Stomach (tissue), 9 donors: Measurements from ENCODE around the gene NF1. TPM values are rescaled to one million over a fixed set of nuclear protein-coding genes. Genes with fewer than 3 reads are reported as not detected.
"Not testable (repeated sequence)": the region's sequence is repeated elsewhere in the genome, so short reads cannot be mapped to it uniquely, and the experiment has no call there.

Experiments used
- DNase-seq, 2 donors: peaks; one replicate each; pipeline versions ENCODE4 v3.0.0 to v3.0.0-alpha.2; 2013 to 2019
- H3K27ac ChIP-seq, 5 donors: fragments of 200-600 bp in 4 of 5; sonication (generic) in 4 of 5; one replicate each; pipeline ENCODE4 v1.5.1; 2013 to 2019; ENCODE audit warnings: mild to moderate bottlenecking in 1 of 5, moderate library complexity in 1 of 5
- H3K27me3 ChIP-seq, 3 donors: fragments of 200-600 bp; sonication (generic); one replicate each; pipeline ENCODE4 v1.5.1; 2017 to 2019; ENCODE audit warnings: mixed run types in 1 of 3
- H3K36me3 ChIP-seq, 4 donors: fragments of 200-600 bp; sonication (generic); 1 replicate in 3 of 4; 2 replicates in 1 of 4; pipeline ENCODE4 v1.5.1; 2016 to 2019
- H3K4me1 ChIP-seq, 4 donors: fragments of 200-600 bp; sonication (generic); one replicate each; pipeline ENCODE4 v1.5.1; 2016 to 2019
- H3K4me3 ChIP-seq, 4 donors: fragments of 200-600 bp; sonication (generic) in 3 of 4; one replicate each; pipeline ENCODE4 v1.5.1; 2016 to 2019; ENCODE audit warnings: mild to moderate bottlenecking in 1 of 4
- H3K9me3 ChIP-seq, 4 donors: fragments of 200-600 bp; sonication (generic); one replicate each; pipeline ENCODE4 v1.5.1; 2016 to 2019
- EP300 ChIP-seq: sonication (generic); formaldehyde crosslinking; IDR thresholded peaks from one replicate; pipeline ENCODE4 v1.6.1; 2017; ENCODE audit warnings: antibody characterized with exemption
- POLR2A ChIP-seq, 4 donors: fragments of 450-650 bp; IDR thresholded peaks; one replicate each; pipeline ENCODE4 v1.6.1; 2016; ENCODE audit warnings: antibody characterized with exemption in 4 of 4, control low read depth in 2 of 4, mild to moderate bottlenecking in 1 of 4, moderate library complexity in 1 of 4
- POLR2AphosphoS5 ChIP-seq, 3 donors: sonication (generic); formaldehyde crosslinking; IDR thresholded peaks; one replicate each; pipeline ENCODE4 v1.6.1; 2016; ENCODE audit warnings: antibody characterized with exemption in 3 of 3
- WGBS, 5 donors: extraction: QIAGEN DNeasy Blood & Tissue Kit in 3 of 5; methylation state at CpG; one replicate each; pipeline versions ENCODE4 v1.1.5 to v1.1.7; 2013 to 2018; 5-methylcytosine and 5-hydroxymethylcytosine counted together
- intact Hi-C: fragments of 100-400 bp; cut with DNase I; formaldehyde crosslinking; loops from one replicate; pipeline ENCODE4 v1.15.1; 2023; ENCODE audit warnings: low total_unique reads
- polyA plus RNA-seq, 3 donors: library from polyadenylated mRNA; stranded (reverse); fragments of 200-250 nt; gene quantifications; one replicate each; pipeline ENCODE4 v1.2.3, GENCODE V29; 2013
- total RNA-seq, 5 donors: library from RNA; depleted of rRNA; stranded (reverse); fragments of >200 nt; gene quantifications; one replicate each; pipeline versions ENCODE4 v1.1.0 to v1.2.3, GENCODE V29; 2014 to 2016
- TF ChIP-seq, protein P1 (sequence below), 7 experiments: fragments of 450-650 bp in 4 of 7; fragments of 200-600 bp in 3 of 7; sonication (generic) in 3 of 7; IDR thresholded peaks; one replicate each; pipeline ENCODE4 v1.5.1; 2016 to 2019; ENCODE audit warnings: antibody characterized with exemption in 7 of 7, control low read depth in 2 of 7, mild to moderate bottlenecking in 1 of 7
- donor health status: healthy with polysubstance abuse.
- donor health status: Bipolar disorder and iron deficiency.
- donor health status: healthy.

The NF1 gene
- total and polyA plus RNA-seq, 8 donors = 5.2 to 108 (median 50.5) TPM

DNA sequence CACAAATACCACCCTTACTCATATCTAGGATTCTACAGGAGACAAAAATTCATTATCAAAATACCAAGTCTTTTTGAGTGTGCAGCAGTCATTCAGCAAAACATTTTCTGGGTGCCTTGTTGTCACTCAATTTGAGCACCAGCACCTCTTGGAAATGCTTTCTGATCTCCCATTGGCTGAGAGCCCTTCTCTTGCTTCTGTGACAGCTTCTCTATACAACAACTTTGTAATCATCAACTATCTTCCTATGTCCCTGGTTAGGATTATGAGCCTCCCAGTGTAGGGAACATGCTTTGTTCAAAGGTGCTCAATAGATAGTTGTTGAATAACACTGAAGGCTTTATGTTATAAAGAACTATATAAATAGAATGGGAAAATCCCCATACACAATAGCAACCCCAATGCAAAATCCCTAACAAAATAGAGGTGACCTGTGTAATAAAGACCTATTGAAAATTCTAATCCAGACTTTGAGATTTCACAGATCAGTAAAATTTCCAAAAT, 286.4 kb downstream of the NF1 start:
- H3K36me3 ChIP-seq = peaks cover 5 to 39% (median 22%) of the 10 kb centered on the region in 4 donors
- H3K4me3 ChIP-seq = no peak overlapping the region
- no peaks in the 10 kb centered on the region for H3K27me3 ChIP-seq
- no peak for DNase-seq
- H3K4me1 ChIP-seq = no peaks in the 10 kb centered on the region
- intact Hi-C loops = no loop called here
- H3K9me3 ChIP-seq = no peaks in the 10 kb centered on the region
- TF ChIP-seq POLR2AphosphoS5 (IDR thresholded peaks at IDR 0.05) (no peak), POLR2A (IDR thresholded peaks at IDR 0.05) (no peak), EP300 (no peak)
- TF ChIP-seq, protein P1, sequence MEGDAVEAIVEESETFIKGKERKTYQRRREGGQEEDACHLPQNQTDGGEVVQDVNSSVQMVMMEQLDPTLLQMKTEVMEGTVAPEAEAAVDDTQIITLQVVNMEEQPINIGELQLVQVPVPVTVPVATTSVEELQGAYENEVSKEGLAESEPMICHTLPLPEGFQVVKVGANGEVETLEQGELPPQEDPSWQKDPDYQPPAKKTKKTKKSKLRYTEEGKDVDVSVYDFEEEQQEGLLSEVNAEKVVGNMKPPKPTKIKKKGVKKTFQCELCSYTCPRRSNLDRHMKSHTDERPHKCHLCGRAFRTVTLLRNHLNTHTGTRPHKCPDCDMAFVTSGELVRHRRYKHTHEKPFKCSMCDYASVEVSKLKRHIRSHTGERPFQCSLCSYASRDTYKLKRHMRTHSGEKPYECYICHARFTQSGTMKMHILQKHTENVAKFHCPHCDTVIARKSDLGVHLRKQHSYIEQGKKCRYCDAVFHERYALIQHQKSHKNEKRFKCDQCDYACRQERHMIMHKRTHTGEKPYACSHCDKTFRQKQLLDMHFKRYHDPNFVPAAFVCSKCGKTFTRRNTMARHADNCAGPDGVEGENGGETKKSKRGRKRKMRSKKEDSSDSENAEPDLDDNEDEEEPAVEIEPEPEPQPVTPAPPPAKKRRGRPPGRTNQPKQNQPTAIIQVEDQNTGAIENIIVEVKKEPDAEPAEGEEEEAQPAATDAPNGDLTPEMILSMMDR (IDR thresholded peaks at IDR 0.05) = no peak
- no peak overlapping the region for H3K27ac ChIP-seq

DNA sequence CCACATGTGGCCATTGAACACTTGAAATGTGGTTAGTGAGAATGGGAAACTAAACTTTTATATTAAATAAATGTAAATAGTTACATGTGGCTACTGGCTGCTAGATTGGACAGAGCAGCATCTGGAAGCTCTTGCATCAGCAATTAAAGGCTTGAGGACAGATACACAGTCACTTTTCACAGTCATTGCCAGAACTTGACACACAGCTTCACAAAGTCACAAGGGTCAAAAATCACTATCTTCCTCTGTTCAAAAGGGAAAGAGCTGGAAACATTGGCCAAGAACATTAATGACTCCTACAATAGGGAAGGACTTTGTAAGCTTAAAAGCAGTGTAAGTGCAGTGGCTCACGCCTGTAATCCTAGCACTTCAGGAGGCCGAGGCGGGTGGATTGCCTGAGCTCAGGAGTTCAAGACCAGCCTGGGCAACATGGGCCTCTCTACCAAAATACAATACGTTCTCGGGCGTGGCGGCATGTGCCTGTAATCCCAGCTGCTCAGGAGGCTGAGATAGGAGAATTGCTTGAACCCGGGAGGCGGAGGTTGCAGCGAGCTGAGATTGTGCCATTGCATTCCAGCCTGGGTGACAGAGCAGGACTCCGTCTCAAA, 288.0 kb downstream of the NF1 start:
- H3K4me3 ChIP-seq, H3K27ac ChIP-seq, DNase-seq, H3K9me3 ChIP-seq, intact Hi-C loops, H3K4me1 ChIP-seq, H3K27me3 ChIP-seq: not testable (repeated sequence)
- 91 to 97% (median 95%) methylated on average over 11 of the region's 11 CpGs for WGBS, 5 donors
- H3K36me3 ChIP-seq = peaks cover 5 to 27% (median 13%) of the 10 kb centered on the region in 4 donors

DNA sequence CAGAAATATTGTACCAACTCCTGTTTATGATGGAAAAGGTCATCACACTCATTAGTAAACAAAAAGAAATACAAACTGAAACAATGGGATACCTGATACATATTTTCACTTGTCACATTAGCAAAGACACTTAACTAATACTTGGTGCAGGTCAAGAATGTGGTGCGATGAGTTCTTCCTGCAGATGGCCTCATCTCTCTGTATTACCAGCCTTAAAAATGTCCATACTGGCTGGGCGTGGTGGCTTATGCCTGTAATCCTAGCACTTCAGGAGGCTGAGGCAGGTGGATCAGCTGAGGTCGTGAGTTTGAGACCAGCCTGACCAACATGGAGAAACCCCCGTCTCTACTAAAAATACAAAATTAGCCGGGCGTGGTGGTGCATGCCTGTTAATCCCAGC, 288.7 kb downstream of the NF1 start:
- DNase-seq, H3K27me3 ChIP-seq, H3K4me1 ChIP-seq, intact Hi-C loops, H3K27ac ChIP-seq, H3K9me3 ChIP-seq, H3K4me3 ChIP-seq: not testable (repeated sequence)
- H3K36me3 ChIP-seq = peaks cover 5 to 20% (median 13%) of the 10 kb centered on the region in 4 donors
- WGBS, 5 donors = 93 to 96% (median 95%) methylated on average over 6 of the region's 6 CpGs

DNA sequence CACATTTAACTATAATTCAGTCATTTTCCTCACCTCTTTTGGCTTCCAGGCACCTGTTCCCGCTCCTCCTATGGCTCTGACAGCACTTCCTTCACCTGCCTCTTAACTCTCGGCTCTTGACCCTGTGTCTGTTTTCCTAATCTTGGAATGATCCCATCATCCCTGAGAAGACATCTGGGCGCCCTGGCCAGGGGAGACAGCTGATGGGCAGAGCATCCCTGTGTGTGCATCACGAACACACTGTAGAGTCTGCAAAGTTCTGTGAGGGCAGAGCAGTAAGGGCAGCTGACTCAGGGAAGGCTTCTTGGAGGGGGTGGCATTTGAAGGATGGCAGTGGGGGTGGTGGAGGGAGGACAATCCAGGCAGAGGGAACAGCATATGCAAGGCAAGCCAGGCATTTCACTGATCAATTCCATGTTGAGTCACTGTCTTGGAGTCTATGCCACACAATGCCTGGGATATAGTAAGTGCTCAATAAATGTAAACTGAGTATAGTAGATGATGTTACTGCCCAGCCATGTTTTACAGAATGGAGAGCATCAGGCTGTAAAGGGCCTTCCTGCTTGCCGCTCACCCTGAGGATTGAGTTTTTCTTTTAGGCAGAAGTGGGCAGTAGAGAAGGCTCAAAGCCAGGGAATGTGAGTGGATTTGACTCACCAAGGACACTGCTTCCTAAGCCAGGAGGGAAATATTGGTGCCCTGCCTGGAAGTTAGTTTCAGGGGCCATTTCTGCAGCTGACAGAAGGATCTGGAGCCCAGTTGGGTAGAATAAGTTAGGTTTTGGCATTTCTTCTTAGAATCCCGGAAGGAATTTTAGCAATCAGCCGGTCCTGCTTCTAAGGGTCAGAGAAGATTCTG, 290.9 kb downstream of the NF1 start:
- TF ChIP-seq POLR2A (IDR thresholded peaks at IDR 0.05) (no peak), EP300 (no peak), POLR2AphosphoS5 (IDR thresholded peaks at IDR 0.05) (no peak)
- TF ChIP-seq, protein P1 (IDR thresholded peaks at IDR 0.05) = no peak
- Histone ChIP-seq H3K4me3 (no peak overlapping the region), H3K36me3 (peaks cover 5 to 14% (median 11%) of the 10 kb centered on the region in 4 donors), H3K27me3 (peaks cover 0 to 26% (median 8%) of the 10 kb centered on the region in 3 donors), H3K4me1 (peaks cover 0 to 6% (median under 1%) of the 10 kb centered on the region in 4 donors), H3K9me3 (no peaks in the 10 kb centered on the region), H3K27ac (no peak overlapping the region)
- WGBS, 5 donors = 86 to 89% (median 87%) methylated on average over 7 of the region's 7 CpGs
- DNase-seq = no peak
- intact Hi-C loops = no loop called here

DNA sequence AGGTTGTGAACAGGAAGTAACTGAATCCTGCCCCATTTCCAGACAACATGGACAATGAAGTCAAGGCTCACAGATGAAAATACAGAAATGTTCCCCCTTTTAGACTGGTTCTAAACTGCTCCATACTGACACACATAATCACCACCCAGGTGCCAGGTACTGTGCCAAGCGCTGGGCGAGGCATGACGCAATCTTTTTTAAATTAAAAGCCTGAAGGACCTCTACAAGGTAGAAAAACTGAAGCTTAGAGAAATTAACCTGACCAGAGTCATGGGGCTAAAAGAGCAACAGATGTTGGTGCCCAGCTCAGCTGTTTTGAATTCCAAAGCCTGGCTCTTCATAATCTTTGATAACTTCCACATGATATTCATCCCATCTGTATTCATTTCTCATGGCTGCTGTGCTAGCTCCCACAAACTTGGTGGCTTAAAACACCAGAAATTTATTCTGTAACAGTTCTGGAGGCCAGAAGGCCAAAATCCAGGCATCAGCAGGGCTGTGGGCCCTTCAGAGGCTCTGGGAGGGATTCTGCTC, 291.8 kb downstream of the NF1 start:
- intact Hi-C loops = no loop called here
- peaks cover 4 to 13% (median 9%) of the 10 kb centered on the region in 4 donors for H3K4me1 ChIP-seq
- TF ChIP-seq POLR2A (IDR thresholded peaks at IDR 0.05) = no peak
- no peak for TF ChIP-seq POLR2AphosphoS5 (IDR thresholded peaks at IDR 0.05)
- TF ChIP-seq, protein P1 (IDR thresholded peaks at IDR 0.05) = no peak
- no peak for TF ChIP-seq EP300
- no peak overlapping the region for H3K4me3 ChIP-seq
- 84 to 95% (median 88%) methylated on average over 3 of the region's 3 CpGs for WGBS, 5 donors
- no peak overlapping the region for H3K27ac ChIP-seq
- peaks cover 5 to 14% (median 11%) of the 10 kb centered on the region in 4 donors for H3K36me3 ChIP-seq
- H3K9me3 ChIP-seq = no peaks in the 10 kb centered on the region
- no peak for DNase-seq
- H3K27me3 ChIP-seq = peaks cover 0 to 35% (median 17%) of the 10 kb centered on the region in 3 donors
